GM18858 (cell line): ENCODE results near the gene PLAAT2.

Source experiments
- ATAC-seq: cut with Tn5 transposase; IDR thresholded peaks from one replicate; pipeline ENCODE4 v1.9.1; 2021; ENCODE audit not compliant: unreplicated experiment

Gene PLAAT2

DNA sequence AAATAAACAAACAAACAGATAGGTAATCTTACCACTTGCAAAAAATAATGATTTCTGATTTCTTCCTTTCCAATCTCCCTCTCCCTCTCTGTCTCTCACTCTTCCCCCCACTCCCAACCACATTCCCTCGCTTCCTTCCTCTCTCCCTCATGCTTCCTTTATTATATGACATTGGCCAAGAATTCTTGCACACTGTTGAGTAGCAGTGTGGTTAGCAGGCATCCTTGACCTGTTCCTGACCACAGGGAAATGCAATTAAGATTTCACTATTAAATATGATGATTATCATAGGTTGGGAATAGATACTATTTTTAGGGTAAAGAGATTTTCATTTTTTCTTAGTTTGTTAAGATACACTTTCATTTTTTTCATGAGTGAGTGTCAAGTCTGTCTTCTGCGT is 41.3 kb downstream of the PLAAT2 start:
- no peak for ATAC-seq

DNA sequence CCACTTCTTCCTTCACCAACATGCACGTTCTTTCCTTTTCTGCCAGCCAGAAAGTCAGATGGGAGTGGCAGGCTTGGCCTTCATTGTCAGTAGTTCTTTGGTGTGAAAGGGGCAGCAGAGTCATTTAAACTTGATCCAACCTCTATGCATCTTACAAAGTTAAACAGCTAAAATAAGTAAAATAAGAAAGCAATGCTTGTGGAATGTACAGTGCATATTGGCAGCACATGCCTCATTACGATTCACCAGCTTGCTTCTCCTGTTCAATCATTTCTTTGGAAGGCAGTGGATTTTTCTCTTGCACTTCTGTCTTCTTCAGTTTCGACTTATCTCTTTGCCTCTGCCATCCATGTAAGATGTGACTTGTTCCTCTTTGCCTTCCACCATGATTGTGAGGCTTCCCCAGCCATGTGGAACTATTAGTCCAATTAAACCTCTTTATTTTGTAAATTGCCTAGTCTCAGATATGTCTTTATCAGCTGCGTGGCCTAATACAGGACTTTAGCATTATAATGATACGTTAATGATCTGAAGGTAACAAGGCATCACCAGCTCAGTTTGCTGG is 42.5 kb downstream of the PLAAT2 start:
- no peak for ATAC-seq

DNA sequence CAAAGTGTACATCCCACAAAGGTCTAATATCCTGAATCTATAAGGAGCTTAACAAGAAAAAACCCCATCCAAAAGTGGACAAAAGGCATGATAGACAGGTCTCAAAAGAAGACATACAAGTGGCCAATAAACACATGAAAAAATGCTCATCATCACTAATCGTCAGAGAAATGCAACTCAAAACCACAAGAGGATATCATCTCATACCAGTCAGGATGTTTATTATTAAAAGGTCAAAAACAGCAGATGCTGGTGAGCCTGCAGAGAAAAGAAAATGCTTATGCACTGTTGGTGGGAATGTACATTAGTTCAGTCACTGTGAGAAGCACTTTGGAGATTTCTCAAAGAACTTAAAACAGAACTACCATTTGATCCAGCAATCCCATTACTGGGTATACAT is 44.6 kb downstream of the PLAAT2 start:
- no peak for ATAC-seq

GRCh38 chr11:63517156-63517555 is 46.0 kb downstream of the PLAAT2 start:
- no peak for ATAC-seq

- no peak for ATAC-seq
These were observed 47.1 kb downstream of the PLAAT2 start for GRCh38 chr11:63516109-63516508.

- no peak for ATAC-seq
These were observed 50.4 kb downstream of the PLAAT2 start for GRCh38 chr11:63512816-63513215.

DNA sequence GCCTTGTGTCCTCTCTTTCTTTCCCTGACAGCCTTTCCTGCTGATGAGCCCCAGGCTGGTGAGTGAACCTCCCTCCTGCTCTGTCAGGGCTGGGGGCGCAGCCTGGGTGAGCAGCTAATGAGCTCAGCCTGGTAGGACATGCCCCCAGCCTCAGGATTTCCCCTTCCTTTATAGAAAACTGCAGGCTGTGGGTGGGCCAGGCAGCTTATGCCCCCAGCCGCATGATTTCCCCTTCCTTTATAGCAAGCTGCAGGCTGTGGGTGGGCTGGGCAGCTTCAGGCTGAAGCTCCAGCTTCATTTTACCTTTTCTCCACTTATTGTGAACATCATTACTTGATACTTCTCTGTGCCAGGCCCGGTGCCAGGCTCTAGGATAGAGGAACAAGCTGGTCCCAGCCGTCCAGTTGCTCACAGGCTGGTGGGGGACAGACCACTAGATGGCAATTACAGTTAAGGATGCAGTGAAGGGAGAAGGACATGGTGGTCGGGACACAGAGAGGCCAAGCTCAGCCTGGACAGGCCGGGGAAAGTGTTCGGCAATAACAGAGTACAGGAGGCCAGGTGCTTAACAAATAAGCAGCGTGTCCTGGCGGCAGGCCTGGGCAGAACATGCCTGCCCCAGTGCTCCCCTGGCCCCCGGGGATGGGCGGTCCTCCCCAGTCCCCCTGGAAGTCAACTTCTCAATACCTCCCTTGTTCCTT is 52.0 kb downstream of the PLAAT2 start:
- ATAC-seq: no peak

DNA sequence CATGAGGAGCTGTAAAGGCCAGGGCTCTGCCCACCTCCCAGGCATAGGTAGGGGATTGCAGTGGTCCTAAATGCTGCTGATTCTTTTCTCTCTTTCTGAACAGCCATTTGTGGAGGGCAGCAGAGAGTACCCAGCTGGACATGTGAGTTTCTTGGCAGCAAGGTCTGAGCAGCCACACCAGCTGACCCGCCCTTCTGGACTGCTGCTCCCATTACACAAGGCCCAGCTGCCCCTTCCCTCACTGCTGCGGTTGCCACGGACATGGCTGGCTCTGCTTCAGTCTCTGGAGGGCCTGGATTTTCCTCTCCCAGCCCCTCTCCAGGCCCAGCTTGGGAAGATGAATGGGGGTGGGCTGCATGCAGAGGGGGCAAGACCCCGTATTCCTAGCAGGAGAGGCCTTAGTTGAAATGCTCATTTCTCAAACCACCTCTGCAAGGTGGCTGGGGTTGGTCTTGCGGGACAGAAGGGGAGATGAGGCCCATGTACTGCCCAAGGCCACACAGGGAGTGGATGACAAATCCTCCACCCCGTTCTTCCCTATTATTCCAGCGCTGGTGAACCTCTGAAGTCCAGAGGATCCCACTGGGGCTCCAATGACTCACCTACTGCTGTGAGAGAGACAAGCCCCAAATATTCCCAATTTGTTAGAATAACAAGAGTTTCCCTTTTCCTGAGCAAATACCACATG is 52.7 kb downstream of the PLAAT2 start:
- no peak for ATAC-seq

DNA sequence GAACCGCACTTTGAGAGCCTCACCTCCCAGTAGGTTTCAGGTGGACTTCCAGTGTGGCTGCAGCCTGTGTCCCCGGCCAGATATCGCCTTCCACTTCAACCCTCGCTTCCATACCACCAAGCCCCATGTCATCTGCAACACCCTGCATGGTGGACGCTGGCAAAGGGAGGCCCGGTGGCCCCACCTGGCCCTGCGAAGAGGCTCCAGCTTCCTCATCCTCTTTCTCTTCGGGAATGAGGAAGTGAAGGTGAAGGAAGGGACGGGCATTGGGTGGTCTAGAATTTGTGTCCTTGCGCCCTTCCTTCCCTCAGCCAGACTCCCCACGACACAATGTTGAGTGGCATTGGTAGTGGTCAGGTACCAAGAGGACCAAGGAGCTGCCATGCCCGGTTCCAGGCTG is 54.4 kb downstream of the PLAAT2 start:
- ATAC-seq: no peak

DNA sequence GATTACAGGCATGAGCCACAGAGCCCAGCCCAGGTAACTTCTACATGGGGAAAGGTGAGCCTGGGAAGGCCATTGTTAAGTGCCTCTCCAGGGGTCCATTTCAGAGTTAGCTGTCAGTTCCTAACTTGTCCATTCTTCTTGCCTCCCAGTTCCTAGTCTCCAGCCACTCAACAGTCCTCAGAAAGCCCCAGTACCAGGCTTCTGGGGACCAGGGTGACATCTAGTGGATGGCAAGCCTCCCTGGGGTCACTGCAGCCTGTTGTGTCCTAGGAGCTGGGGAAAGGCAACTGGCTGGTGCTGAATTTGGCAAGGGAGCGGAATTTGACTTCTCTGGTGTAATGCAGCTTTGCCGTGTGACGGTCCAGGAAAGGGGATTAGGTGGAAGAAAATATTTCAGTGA is 55.2 kb downstream of the PLAAT2 start:
- ATAC-seq: no peak

DNA sequence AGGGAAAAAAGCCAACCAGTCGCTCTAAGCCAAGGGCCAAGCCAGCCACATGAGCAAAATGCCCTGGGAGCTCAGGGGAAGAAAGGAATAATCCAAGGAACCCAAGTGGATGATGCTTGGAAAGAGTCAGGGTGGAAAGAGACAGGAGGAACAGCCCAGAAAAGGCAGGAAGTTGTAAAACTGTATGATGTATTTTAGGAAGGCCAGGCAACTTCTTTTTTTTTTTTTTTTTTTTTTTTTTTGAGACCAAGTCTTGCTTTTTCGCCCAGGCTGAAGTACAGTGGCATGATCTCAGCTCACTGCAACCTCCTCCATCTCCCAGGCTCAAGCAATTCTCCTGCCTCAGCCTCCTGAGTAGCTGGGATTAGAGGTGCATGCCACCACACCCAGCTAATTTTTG is 55.7 kb downstream of the PLAAT2 start:
- ATAC-seq: no peak

DNA sequence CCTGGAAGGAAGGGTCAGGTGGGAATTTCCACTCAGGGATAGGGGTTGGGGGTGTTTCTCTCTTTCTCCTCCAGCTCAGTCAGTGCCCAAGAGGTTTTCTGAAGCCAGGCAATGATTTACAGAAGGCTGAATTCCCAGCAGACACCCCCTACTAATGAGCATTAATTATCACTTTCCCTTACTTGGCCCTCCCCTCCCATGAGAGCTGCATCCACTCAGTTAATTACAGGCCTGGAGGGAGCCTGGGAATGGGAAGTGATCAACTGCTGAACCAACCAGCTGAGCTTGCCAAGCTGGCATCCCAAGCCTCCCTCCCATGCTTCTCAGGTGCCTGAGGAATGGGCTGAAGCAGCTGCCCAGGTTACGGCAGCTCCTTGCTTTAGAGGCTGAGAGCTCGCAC is 56.3 kb downstream of the PLAAT2 start:
- ATAC-seq: no peak

DNA sequence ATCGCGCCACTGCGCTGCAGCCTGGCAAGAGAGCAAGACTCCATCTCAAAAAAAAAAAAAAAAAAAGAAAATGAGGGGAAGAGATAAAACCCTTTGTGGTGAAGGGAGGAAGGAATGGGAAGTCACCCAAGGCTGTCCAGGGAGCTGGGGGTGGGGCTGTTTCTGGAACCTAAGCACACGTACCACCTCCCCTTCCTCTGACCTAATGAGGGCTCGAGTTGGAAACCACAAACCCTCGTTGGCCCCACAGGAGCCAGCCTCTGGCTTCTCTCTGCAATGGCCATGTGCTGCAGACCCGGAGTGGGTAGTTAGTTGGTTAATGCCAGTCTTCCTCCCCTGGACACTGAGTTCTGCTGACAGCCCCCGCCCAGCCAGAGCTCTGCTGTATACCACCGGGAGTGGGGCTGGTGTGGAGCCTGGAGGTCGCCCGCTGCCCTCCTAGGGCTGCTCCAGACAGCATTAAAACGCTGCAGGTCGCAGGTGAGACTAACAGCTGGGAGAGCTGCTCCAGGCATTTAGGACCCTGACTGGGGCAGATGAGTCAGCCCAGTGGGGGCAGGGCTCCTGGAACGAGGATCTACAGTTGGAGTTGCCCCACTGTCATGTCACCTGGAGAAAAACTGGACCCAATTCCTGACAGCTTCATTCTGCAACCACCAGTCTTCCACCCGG is 57.2 kb downstream of the PLAAT2 start, which contains the start of gene LGALS12:
Gene LGALS12, plus strand, starts transcription at position 228 of the 672 bp plus-strand sequence. Its CDS starts 375 bp downstream, at position 603.
- no peak for ATAC-seq

GRCh38 chr11:63504933-63505586 is 58.1 kb downstream of the PLAAT2 start:
- no peak for ATAC-seq

- ATAC-seq: no peak
These were observed 59.1 kb downstream of the PLAAT2 start for GRCh38 chr11:63504054-63504453.

DNA sequence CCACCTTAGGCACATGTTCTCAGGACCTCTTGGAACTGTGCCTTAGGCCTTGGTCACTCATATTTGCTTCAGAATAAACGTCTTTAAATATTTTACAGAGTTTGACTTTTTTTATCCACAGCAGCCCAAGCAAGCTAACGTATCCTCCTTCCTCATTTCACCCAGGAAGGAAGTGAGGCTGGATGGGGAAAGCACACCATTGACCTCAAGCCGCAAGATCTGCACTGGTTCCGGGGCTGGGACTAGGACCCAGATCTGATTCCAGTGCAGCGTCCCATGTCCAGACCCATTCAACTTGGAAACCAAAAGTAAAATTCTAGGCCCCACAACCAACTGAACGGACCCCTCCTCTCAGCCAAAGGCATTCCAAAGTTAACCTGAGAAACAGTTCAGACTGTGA is 59.7 kb downstream of the PLAAT2 start:
- no peak for ATAC-seq
